HEK293 (cell line): Measurements from ENCODE around the gene AFF3.

ENCODE experiments used
- CTCF ChIA-PET: fragments of 350-600 bp; formaldehyde crosslinking; extraction: SDS; loops from one replicate; lab custom pipeline; 2021; ENCODE audit warnings: antibody characterized with exemption; lab: Yijun Ruan, JAX
- POLR2A ChIA-PET: fragments of 300-600 bp; formaldehyde crosslinking; extraction: SDS; loops from one replicate; lab custom pipeline; 2020; ENCODE audit warnings: antibody characterized with exemption, inconsistent platforms; lab: Yijun Ruan, JAX
- H3K27ac ChIP-seq: fragments of 200-500 bp; sonication (Bioruptor generic); 2 replicates; pipeline ENCODE4 v1.5.1; 2014; ENCODE audit warnings: low read depth, low read length, control low read depth, inconsistent platforms; ENCODE audit errors: extremely low read depth
- H3K36me3 ChIP-seq, 2 experiments: fragments of 200-500 bp in 1 of 2; sonication (Bioruptor generic) in 1 of 2; 1 replicate in 1 of 2; 2 replicates in 1 of 2; pipeline ENCODE4 v1.5.1; 2014 to 2017; ENCODE audit warnings: inconsistent platforms in 2 of 2, low read length in 2 of 2; ENCODE audit not compliant: control insufficient read depth in 2 of 2, insufficient read depth in 1 of 2
- H3K4me1 ChIP-seq: fragments of 200-500 bp; sonication (Bioruptor generic); 2 replicates; pipeline ENCODE4 v1.5.1; 2014; ENCODE audit warnings: mild to moderate bottlenecking, low read length, inconsistent platforms; ENCODE audit not compliant: control insufficient read depth, insufficient read depth
- H3K4me3 ChIP-seq: 2 replicates; pipeline ENCODE4 v1.5.1; 2011; ENCODE audit warnings: low read depth, mild to moderate bottlenecking, control low read depth, low read length, moderate library complexity
- H3K9me3 ChIP-seq: fragments of 200-500 bp; sonication (Bioruptor generic); 2 replicates; pipeline ENCODE4 v1.5.1; 2014; ENCODE audit warnings: low read depth, low read length, inconsistent platforms; ENCODE audit not compliant: control insufficient read depth, insufficient read depth
- BCL11A ChIP-seq: fragments of 450-650 bp; formaldehyde crosslinking; IDR thresholded peaks from 2 replicates; pipeline ENCODE4 v1.5.1; 2016; ENCODE audit warnings: low read depth, missing biosample characterization, missing genetic modification characterization
- KLF7 ChIP-seq: fragments of 450-650 bp; formaldehyde crosslinking; IDR thresholded peaks from 2 replicates; pipeline ENCODE4 v1.5.1; 2016; ENCODE audit warnings: missing biosample characterization, missing genetic modification characterization, borderline replicate concordance
- KLF9 ChIP-seq: fragments of 450-650 bp; formaldehyde crosslinking; IDR thresholded peaks from 2 replicates; pipeline ENCODE4 v1.5.1; 2016; ENCODE audit warnings: missing biosample characterization, missing genetic modification characterization, low read depth
- SALL2 ChIP-seq: fragments of 450-650 bp; formaldehyde crosslinking; IDR thresholded peaks from 2 replicates; pipeline ENCODE4 v1.5.0; 2017; ENCODE audit warnings: missing biosample characterization, mild to moderate bottlenecking, missing genetic modification characterization, borderline replicate concordance
- YY2 ChIP-seq: fragments of 450-650 bp; formaldehyde crosslinking; IDR thresholded peaks from 2 replicates; pipeline ENCODE4 v1.5.1; 2016; ENCODE audit warnings: missing biosample characterization, missing genetic modification characterization
- ZEB2 ChIP-seq: fragments of 450-650 bp; formaldehyde crosslinking; IDR thresholded peaks from 2 replicates; pipeline ENCODE4 v1.5.1; 2016; ENCODE audit warnings: missing biosample characterization, missing genetic modification characterization
- ZFP3 ChIP-seq: fragments of 450-650 bp; formaldehyde crosslinking; IDR thresholded peaks from 2 replicates; pipeline ENCODE4 v1.5.1; 2016; ENCODE audit warnings: low read depth, missing biosample characterization, missing genetic modification characterization
- ZNF214 ChIP-seq: fragments of 450-650 bp; formaldehyde crosslinking; IDR thresholded peaks from 2 replicates; pipeline ENCODE4 v1.5.1; 2017; ENCODE audit warnings: missing biosample characterization, mild to moderate bottlenecking, missing genetic modification characterization, borderline replicate concordance
- ZNF23 ChIP-seq: fragments of 450-650 bp; formaldehyde crosslinking; IDR thresholded peaks from 2 replicates; pipeline ENCODE4 v1.5.1; 2016; ENCODE audit warnings: missing biosample characterization, missing genetic modification characterization, borderline replicate concordance
- ZNF341 ChIP-seq: fragments of 450-650 bp; formaldehyde crosslinking; IDR thresholded peaks from 2 replicates; pipeline ENCODE4; 2016; ENCODE audit warnings: low read depth, missing biosample characterization, missing genetic modification characterization
- ZNF37A ChIP-seq: fragments of 450-650 bp; IDR thresholded peaks from 2 replicates; pipeline ENCODE4 v1.5.1; 2018; ENCODE audit warnings: missing biosample characterization, missing genetic modification characterization
- ZNF529 ChIP-seq: fragments of 450-650 bp; formaldehyde crosslinking; IDR thresholded peaks from 2 replicates; pipeline ENCODE4 v1.5.1; 2017; ENCODE audit warnings: missing genetic modification characterization, missing biosample characterization; ENCODE audit not compliant: insufficient replicate concordance
- ZNF544 ChIP-seq: fragments of 450-650 bp; formaldehyde crosslinking; IDR thresholded peaks from 2 replicates; pipeline ENCODE4 v1.5.0; 2017; ENCODE audit warnings: missing biosample characterization, missing genetic modification characterization
- ZNF560 ChIP-seq: fragments of 450-650 bp; formaldehyde crosslinking; IDR thresholded peaks from 2 replicates; pipeline ENCODE4 v1.5.1; 2017; ENCODE audit warnings: missing biosample characterization, missing genetic modification characterization, borderline replicate concordance
- ZNF610 ChIP-seq: fragments of 450-650 bp; formaldehyde crosslinking; IDR thresholded peaks from 2 replicates; pipeline ENCODE4 v1.5.1; 2016; ENCODE audit warnings: missing biosample characterization, missing genetic modification characterization, borderline replicate concordance
- ZNF747 ChIP-seq: fragments of 450-650 bp; formaldehyde crosslinking; IDR thresholded peaks from 2 replicates; pipeline ENCODE4 v1.5.1; 2016; ENCODE audit warnings: missing biosample characterization, missing genetic modification characterization
- ZNF791 ChIP-seq: fragments of 450-650 bp; formaldehyde crosslinking; IDR thresholded peaks from 2 replicates; pipeline ENCODE4 v1.5.1; 2016; ENCODE audit warnings: missing biosample characterization, missing genetic modification characterization
- ZXDB ChIP-seq: fragments of 450-650 bp; formaldehyde crosslinking; IDR thresholded peaks from 2 replicates; pipeline ENCODE4 v1.5.1; 2016; ENCODE audit warnings: missing biosample characterization, missing genetic modification characterization
- TF ChIP-seq, protein P1 (sequence below): fragments of 450-650 bp; formaldehyde crosslinking; IDR thresholded peaks from 2 replicates; pipeline ENCODE4 v1.5.1; 2016; ENCODE audit warnings: missing biosample characterization, missing genetic modification characterization, borderline replicate concordance
- TF ChIP-seq, protein P2 (sequence below): fragments of 450-650 bp; formaldehyde crosslinking; IDR thresholded peaks from 2 replicates; pipeline ENCODE4; 2016; ENCODE audit warnings: missing biosample characterization, missing genetic modification characterization
- TF ChIP-seq, protein P3 (sequence below): fragments of 450-650 bp; IDR thresholded peaks from 2 replicates; pipeline ENCODE4 v1.5.1; 2018; ENCODE audit warnings: missing biosample characterization, mild to moderate bottlenecking, missing genetic modification characterization
- TF ChIP-seq, protein P4 (sequence below): fragments of 450-650 bp; formaldehyde crosslinking; IDR thresholded peaks from 2 replicates; pipeline ENCODE4 v1.5.1; 2016; ENCODE audit warnings: missing biosample characterization, missing genetic modification characterization
- TF ChIP-seq, protein P5 (sequence below): fragments of 450-650 bp; formaldehyde crosslinking; IDR thresholded peaks from 2 replicates; pipeline ENCODE4 v1.5.1; 2016; ENCODE audit warnings: missing biosample characterization, missing genetic modification characterization, low read depth
- TF ChIP-seq, protein P6 (sequence below): fragments of 450-650 bp; formaldehyde crosslinking; IDR thresholded peaks from 2 replicates; pipeline ENCODE4 v1.5.1; 2016; ENCODE audit warnings: missing biosample characterization, missing genetic modification characterization

The AFF3 gene

DNA sequence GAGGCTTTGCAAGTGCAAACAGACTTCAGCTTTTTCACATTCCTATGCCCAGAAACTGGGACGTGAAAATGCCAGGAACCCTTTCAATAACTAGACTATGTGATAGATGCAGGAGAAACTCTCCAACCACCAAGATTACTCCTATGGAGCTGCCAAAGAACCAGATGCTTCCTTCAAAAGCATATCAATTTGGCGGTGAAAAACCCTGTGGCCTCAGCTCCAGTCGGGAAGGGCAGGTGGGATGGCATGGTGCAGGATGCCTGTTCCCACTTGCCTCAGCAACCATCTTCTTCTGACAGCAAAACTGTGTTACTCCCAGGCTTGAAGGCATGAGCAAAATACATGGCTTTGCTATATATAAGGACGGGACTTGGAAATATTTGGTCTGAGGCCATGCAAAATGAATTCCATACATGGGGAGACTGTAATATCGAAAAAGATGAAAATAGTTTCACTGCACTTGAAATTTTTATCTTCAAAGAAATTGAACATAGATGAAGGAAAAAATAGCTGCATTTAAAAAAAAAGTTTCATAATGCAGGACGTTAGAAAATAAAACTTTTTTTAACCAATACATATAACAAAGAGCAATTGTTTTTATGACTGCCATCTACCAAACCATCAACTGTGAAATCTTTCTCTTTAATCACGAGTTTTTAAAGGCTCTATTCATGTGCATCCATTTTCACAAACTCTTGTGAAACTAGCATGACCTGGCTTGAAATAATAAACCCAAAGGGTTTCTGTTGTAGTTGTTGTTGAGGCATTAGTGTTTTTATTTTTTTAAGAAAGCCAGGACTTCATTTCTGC, 99.1 kb downstream of the AFF3 start (continued):
- TF ChIP-seq, protein P1, sequence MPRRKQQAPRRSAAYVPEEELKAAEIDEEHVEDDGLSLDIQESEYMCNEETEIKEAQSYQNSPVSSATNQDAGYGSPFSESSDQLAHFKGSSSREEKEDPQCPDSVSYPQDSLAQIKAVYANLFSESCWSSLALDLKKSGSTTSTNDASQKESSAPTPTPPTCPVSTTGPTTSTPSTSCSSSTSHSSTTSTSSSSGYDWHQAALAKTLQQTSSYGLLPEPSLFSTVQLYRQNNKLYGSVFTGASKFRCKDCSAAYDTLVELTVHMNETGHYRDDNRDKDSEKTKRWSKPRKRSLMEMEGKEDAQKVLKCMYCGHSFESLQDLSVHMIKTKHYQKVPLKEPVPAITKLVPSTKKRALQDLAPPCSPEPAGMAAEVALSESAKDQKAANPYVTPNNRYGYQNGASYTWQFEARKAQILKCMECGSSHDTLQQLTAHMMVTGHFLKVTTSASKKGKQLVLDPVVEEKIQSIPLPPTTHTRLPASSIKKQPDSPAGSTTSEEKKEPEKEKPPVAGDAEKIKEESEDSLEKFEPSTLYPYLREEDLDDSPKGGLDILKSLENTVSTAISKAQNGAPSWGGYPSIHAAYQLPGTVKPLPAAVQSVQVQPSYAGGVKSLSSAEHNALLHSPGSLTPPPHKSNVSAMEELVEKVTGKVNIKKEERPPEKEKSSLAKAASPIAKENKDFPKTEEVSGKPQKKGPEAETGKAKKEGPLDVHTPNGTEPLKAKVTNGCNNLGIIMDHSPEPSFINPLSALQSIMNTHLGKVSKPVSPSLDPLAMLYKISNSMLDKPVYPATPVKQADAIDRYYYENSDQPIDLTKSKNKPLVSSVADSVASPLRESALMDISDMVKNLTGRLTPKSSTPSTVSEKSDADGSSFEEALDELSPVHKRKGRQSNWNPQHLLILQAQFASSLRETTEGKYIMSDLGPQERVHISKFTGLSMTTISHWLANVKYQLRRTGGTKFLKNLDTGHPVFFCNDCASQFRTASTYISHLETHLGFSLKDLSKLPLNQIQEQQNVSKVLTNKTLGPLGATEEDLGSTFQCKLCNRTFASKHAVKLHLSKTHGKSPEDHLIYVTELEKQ, result no peak
- TF ChIP-seq, protein P2, sequence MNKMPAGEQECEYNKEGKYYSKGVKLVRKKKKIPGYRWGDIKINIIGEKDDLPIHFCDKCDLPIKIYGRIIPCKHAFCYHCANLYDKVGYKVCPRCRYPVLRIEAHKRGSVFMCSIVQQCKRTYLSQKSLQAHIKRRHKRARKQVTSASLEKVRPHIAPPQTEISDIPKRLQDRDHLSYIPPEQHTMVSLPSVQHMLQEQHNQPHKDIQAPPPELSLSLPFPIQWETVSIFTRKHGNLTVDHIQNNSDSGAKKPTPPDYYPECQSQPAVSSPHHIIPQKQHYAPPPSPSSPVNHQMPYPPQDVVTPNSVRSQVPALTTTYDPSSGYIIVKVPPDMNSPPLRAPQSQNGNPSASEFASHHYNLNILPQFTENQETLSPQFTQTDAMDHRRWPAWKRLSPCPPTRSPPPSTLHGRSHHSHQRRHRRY (tag by site-specific recombination), result no peak
- TF ChIP-seq ZNF37A (tag by site-specific recombination) (no peak), ZNF610 (tag by site-specific recombination) (no peak), ZNF791 (no peak), ZNF544 (no peak), ZNF560 (tag by site-specific recombination) (no peak), KLF7 (tag by site-specific recombination) (no peak), ZXDB (tag by site-specific recombination) (no peak), SALL2 (no peak)
- TF ChIP-seq, protein P3, sequence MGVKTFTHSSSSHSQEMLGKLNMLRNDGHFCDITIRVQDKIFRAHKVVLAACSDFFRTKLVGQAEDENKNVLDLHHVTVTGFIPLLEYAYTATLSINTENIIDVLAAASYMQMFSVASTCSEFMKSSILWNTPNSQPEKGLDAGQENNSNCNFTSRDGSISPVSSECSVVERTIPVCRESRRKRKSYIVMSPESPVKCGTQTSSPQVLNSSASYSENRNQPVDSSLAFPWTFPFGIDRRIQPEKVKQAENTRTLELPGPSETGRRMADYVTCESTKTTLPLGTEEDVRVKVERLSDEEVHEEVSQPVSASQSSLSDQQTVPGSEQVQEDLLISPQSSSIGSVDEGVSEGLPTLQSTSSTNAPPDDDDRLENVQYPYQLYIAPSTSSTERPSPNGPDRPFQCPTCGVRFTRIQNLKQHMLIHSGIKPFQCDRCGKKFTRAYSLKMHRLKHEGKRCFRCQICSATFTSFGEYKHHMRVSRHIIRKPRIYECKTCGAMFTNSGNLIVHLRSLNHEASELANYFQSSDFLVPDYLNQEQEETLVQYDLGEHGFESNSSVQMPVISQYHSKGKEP, result no peak

DNA sequence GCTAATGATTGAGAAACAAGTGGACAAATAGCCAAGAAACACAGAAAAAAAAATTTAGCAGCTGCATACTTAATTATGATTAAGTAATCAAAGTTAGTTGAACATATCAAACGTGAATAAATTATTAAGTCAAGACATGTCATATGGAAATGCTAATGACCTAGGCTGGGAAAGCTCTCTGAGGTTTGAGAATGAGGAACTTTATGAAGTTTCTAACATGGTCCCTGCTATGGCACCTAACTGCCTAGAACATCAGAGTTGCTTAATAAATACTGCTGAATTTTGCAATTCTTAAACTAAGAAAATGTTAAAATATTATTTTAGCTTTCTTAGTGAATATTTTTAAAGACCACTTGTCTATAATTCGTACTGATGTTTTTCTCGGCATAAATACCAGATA, 99.8 kb downstream of the AFF3 start:
- Histone ChIP-seq H3K27ac (no peak overlapping the region), H3K9me3 (no peaks in the 10 kb centered on the region), H3K36me3 (no peaks in the 10 kb centered on the region), H3K4me1 (peaks cover under 1% of the 10 kb centered on the region; the same call in 1 of the 2 replicates), H3K4me3 (no peak overlapping the region)
- ChIA-PET CTCF (interaction anchor here (0.5 kb wide), 1 partner anchor 17 kb away, joined by 4 read pairs; no protein-coding TSS in a partner anchor), POLR2A (no interaction called here)
- no peak for TF ChIP-seq BCL11A (tag by site-specific recombination)
- TF ChIP-seq, protein P4, sequence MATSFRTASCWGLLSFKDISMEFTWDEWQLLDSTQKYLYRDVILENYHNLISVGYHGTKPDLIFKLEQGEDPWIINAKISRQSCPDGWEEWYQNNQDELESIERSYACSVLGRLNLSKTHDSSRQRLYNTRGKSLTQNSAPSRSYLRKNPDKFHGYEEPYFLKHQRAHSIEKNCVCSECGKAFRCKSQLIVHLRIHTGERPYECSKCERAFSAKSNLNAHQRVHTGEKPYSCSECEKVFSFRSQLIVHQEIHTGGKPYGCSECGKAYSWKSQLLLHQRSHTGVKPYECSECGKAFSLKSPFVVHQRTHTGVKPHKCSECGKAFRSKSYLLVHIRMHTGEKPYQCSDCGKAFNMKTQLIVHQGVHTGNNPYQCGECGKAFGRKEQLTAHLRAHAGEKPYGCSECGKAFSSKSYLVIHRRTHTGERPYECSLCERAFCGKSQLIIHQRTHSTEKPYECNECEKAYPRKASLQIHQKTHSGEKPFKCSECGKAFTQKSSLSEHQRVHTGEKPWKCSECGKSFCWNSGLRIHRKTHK (tag by site-specific recombination), result no peak
- no peak for TF ChIP-seq KLF9 (tag by site-specific recombination)
- TF ChIP-seq ZEB2 (tag by site-specific recombination), result no peak
- TF ChIP-seq, protein P5, sequence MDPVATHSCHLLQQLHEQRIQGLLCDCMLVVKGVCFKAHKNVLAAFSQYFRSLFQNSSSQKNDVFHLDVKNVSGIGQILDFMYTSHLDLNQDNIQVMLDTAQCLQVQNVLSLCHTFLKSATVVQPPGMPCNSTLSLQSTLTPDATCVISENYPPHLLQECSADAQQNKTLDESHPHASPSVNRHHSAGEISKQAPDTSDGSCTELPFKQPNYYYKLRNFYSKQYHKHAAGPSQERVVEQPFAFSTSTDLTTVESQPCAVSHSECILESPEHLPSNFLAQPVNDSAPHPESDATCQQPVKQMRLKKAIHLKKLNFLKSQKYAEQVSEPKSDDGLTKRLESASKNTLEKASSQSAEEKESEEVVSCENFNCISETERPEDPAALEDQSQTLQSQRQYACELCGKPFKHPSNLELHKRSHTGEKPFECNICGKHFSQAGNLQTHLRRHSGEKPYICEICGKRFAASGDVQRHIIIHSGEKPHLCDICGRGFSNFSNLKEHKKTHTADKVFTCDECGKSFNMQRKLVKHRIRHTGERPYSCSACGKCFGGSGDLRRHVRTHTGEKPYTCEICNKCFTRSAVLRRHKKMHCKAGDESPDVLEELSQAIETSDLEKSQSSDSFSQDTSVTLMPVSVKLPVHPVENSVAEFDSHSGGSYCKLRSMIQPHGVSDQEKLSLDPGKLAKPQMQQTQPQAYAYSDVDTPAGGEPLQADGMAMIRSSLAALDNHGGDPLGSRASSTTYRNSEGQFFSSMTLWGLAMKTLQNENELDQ (tag by site-specific recombination), result no peak
- TF ChIP-seq ZNF529 (tag by site-specific recombination), result no peak
- TF ChIP-seq YY2 (tag by site-specific recombination), result no peak
- TF ChIP-seq ZNF23 (tag by site-specific recombination), result no peak
- TF ChIP-seq, protein P6, sequence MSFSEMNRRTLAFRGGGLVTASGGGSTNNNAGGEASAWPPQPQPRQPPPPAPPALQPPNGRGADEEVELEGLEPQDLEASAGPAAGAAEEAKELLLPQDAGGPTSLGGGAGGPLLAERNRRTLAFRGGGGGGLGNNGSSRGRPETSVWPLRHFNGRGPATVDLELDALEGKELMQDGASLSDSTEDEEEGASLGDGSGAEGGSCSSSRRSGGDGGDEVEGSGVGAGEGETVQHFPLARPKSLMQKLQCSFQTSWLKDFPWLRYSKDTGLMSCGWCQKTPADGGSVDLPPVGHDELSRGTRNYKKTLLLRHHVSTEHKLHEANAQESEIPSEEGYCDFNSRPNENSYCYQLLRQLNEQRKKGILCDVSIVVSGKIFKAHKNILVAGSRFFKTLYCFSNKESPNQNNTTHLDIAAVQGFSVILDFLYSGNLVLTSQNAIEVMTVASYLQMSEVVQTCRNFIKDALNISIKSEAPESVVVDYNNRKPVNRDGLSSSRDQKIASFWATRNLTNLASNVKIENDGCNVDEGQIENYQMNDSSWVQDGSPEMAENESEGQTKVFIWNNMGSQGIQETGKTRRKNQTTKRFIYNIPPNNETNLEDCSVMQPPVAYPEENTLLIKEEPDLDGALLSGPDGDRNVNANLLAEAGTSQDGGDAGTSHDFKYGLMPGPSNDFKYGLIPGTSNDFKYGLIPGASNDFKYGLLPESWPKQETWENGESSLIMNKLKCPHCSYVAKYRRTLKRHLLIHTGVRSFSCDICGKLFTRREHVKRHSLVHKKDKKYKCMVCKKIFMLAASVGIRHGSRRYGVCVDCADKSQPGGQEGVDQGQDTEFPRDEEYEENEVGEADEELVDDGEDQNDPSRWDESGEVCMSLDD (tag by site-specific recombination), result no peak
- no peak for TF ChIP-seq ZFP3 (tag by site-specific recombination)
- no peak for TF ChIP-seq ZNF341
- TF ChIP-seq ZNF214 (tag by site-specific recombination), result no peak
- no peak for TF ChIP-seq ZNF747
